Measurements from ENCODE around the gene SOAT2.

Gene SOAT2

GRCh38 chr12:53102883-53103807 is at the start of gene SOAT2:
SOAT2 (plus strand) TSS chr12:53103486; CDS start chr12:53103578, 92 bp downstream.
- peak in 1 of 2 donors; percentile 10 for DNase-seq

- peak; percentile 87 to 89 for DNase-seq
Observed at GRCh38 chr12:53054112-53054878, 49.0 kb upstream of the SOAT2 start.

GRCh38 chr12:53055471-53056266 is 47.6 kb upstream of the SOAT2 start:
- no peak for DNase-seq

GRCh38 chr12:53056296-53056695 is 47.0 kb upstream of the SOAT2 start:
- no peak for DNase-seq

GRCh38 chr12:53056901-53057300 is 46.4 kb upstream of the SOAT2 start:
- DNase-seq, result no peak

- DNase-seq, result no peak
Observed at GRCh38 chr12:53057816-53058500, 45.3 kb upstream of the SOAT2 start.

GRCh38 chr12:53058674-53059433 is 44.4 kb upstream of the SOAT2 start:
- no peak for DNase-seq

- no peak for DNase-seq
Observed at GRCh38 chr12:53059434-53060063, 43.7 kb upstream of the SOAT2 start.

- DNase-seq, result no peak
Observed at GRCh38 chr12:53060064-53060720, 43.1 kb upstream of the SOAT2 start.

- no peak for DNase-seq
Observed at GRCh38 chr12:53060721-53061276, 42.5 kb upstream of the SOAT2 start.

GRCh38 chr12:53061404-53062010 is 41.8 kb upstream of the SOAT2 start:
- no peak for DNase-seq

- no peak for DNase-seq
Observed at GRCh38 chr12:53062011-53062961, 41.0 kb upstream of the SOAT2 start.

- DNase-seq, result no peak
Observed at GRCh38 chr12:53062977-53063707, 40.1 kb upstream of the SOAT2 start.

GRCh38 chr12:53063708-53064612 is 39.3 kb upstream of the SOAT2 start:
- no peak for DNase-seq

GRCh38 chr12:53064613-53065436 is 38.5 kb upstream of the SOAT2 start:
- no peak for DNase-seq

GRCh38 chr12:53065470-53065869 is 37.8 kb upstream of the SOAT2 start:
- no peak for DNase-seq

Data from stimulated activated CD4-positive, alpha-beta T cell treated with anti-CD3 and anti-CD28 coated beads, Interleukin-2, amount 100 ng/mL, for 48 hours (primary cell).